GM23338 (cell line): ENCODE data around the gene PAM. TPM values are rescaled to one million over a fixed set of nuclear protein-coding genes. Genes with fewer than 3 reads are reported as not detected.

Experiments used
- ATAC-seq: fragments of 200-7000 bp; cut with Tn5 transposase; 3 replicates; pipeline ENCODE4 v1.9.1; 2020
- DNase-seq: peaks from one replicate; pipeline ENCODE4 v3.0.0-alpha.2; 2015; ENCODE audit warnings: low spot score
- H2AFZ ChIP-seq: fragments of 200-600 bp; sonication (generic); 2 replicates; pipeline ENCODE4 v1.8.0; 2016; ENCODE audit warnings: antibody characterized with exemption, mild to moderate bottlenecking, moderate library complexity
- H3F3A ChIP-seq: fragments of 200-600 bp; sonication (generic); replicated peaks from 2 replicates; pipeline ENCODE4 v1.8.0; 2017; ENCODE audit warnings: antibody characterized with exemption, mixed run types, low read depth
- H3K27ac ChIP-seq: fragments of 200-600 bp; sonication (generic); 2 replicates; pipeline ENCODE4 v1.6.1; 2016; ENCODE audit warnings: low read depth
- H3K27me3 ChIP-seq: fragments of 200-600 bp; sonication (generic); 2 replicates; pipeline ENCODE4 v1.8.0; 2016; ENCODE audit warnings: mild to moderate bottlenecking, mixed run types, moderate library complexity; ENCODE audit not compliant: insufficient read depth
- H3K36me3 ChIP-seq: fragments of 200-600 bp; sonication (generic); 2 replicates; pipeline ENCODE4 v1.8.0; 2016; ENCODE audit warnings: mild to moderate bottlenecking; ENCODE audit not compliant: insufficient read depth
- H3K4me1 ChIP-seq: fragments of 200-600 bp; sonication (generic); 2 replicates; pipeline ENCODE4 v1.8.0; 2016; ENCODE audit warnings: mild to moderate bottlenecking, moderate library complexity; ENCODE audit not compliant: insufficient read depth
- H3K4me2 ChIP-seq: fragments of 200-600 bp; sonication (generic); 2 replicates; pipeline ENCODE4 v1.7.1; 2017; ENCODE audit warnings: mixed run types
- H3K4me3 ChIP-seq: fragments of 200-600 bp; sonication (generic); 2 replicates; pipeline ENCODE4 v1.6.1; 2016; ENCODE audit warnings: mixed run types
- H3K79me2 ChIP-seq: fragments of 200-600 bp; sonication (generic); replicated peaks from 2 replicates; pipeline ENCODE4 v1.8.0; 2017; ENCODE audit warnings: mild to moderate bottlenecking; ENCODE audit not compliant: insufficient read depth
- H3K9me2 ChIP-seq: fragments of 200-600 bp; sonication (generic); 2 replicates; pipeline ENCODE4 v1.8.0; 2017; ENCODE audit not compliant: insufficient read depth
- H4K20me1 ChIP-seq: fragments of 200-600 bp; sonication (generic); replicated peaks from 2 replicates; pipeline ENCODE4 v1.8.0; 2017; ENCODE audit warnings: mild to moderate bottlenecking; ENCODE audit not compliant: insufficient read depth
- H3K27ac Mint-ChIP-seq: 2 replicates; pipeline ENCODE4 v1.8.0; 2020; ENCODE audit warnings: inconsistent platforms, mild to moderate bottlenecking, moderate library complexity, mixed read lengths
- H3K27me3 Mint-ChIP-seq: 3 replicates; pipeline ENCODE4 v1.8.0; 2022; ENCODE audit warnings: low read depth, mild to moderate bottlenecking, moderate library complexity, mixed read lengths, inconsistent platforms; ENCODE audit not compliant: insufficient read depth, poor library complexity
- H3K36me3 Mint-ChIP-seq: 3 replicates; pipeline ENCODE4 v1.8.0; 2021; ENCODE audit warnings: low read depth, mild to moderate bottlenecking, inconsistent platforms, moderate library complexity, mixed read lengths
- H3K4me1 Mint-ChIP-seq: 3 replicates; pipeline ENCODE4 v1.8.0; 2020; ENCODE audit warnings: mild to moderate bottlenecking, inconsistent platforms, mixed read lengths
- H3K4me3 Mint-ChIP-seq: 3 replicates; pipeline ENCODE4 v1.8.0; 2021; ENCODE audit warnings: moderate library complexity, mild to moderate bottlenecking, inconsistent platforms, mixed read lengths
- H3K9me3 Mint-ChIP-seq: 3 replicates; pipeline ENCODE4 v1.8.0; 2020; ENCODE audit warnings: moderate library complexity, mild to moderate bottlenecking, inconsistent platforms, mixed read lengths
- CREB1 ChIP-seq: fragments of 250-450 bp; sonication (Bioruptor Pico); IDR thresholded peaks from 2 replicates; pipeline ENCODE4 v1.5.0; 2020; ENCODE audit warnings: low read depth, mild to moderate bottlenecking, moderate library complexity
- EZH2 ChIP-seq: fragments of 200-600 bp; sonication (generic); IDR thresholded peaks from one replicate; pipeline ENCODE4 v1.8.0; 2017; ENCODE audit warnings: antibody characterized with exemption, mild to moderate bottlenecking, low read depth; ENCODE audit not compliant: unreplicated experiment
- EZH2phosphoT487 ChIP-seq: fragments of 200-600 bp; sonication (generic); IDR thresholded peaks from one replicate; pipeline ENCODE4 v1.8.1; 2018; ENCODE audit warnings: antibody characterized with exemption; ENCODE audit not compliant: unreplicated experiment
- JUNB ChIP-seq: IDR thresholded peaks from one replicate; pipeline ENCODE4 v1.6.1; 2016; ENCODE audit warnings: antibody characterized with exemption; ENCODE audit not compliant: unreplicated experiment
- NANOG ChIP-seq: IDR thresholded peaks from 2 replicates; pipeline ENCODE4 v1.6.1; 2016; ENCODE audit warnings: antibody characterized with exemption, borderline replicate concordance
- POLR2AphosphoS5 ChIP-seq: IDR thresholded peaks from 2 replicates; pipeline ENCODE4 v1.6.1; 2016; ENCODE audit warnings: antibody characterized with exemption, low read depth
- REST ChIP-seq: IDR thresholded peaks from one replicate; pipeline ENCODE4 v1.6.1; 2018; ENCODE audit warnings: antibody characterized with exemption; ENCODE audit not compliant: unreplicated experiment
- STAT1 ChIP-seq: IDR thresholded peaks from one replicate; pipeline ENCODE4 v1.6.1; 2016; ENCODE audit warnings: antibody characterized with exemption; ENCODE audit not compliant: unreplicated experiment
- ZNF114 ChIP-seq: fragments of 250-450 bp; sonication (Bioruptor Pico); IDR thresholded peaks from 2 replicates; pipeline ENCODE4 v1.5.0; 2020; ENCODE audit warnings: mild to moderate bottlenecking, moderate library complexity
- ZNF462 ChIP-seq: fragments of 250-450 bp; sonication (Bioruptor Pico); IDR thresholded peaks from 2 replicates; pipeline ENCODE4 v1.5.0; 2020; ENCODE audit warnings: mild to moderate bottlenecking, moderate library complexity
- polyA plus RNA-seq: library from polyadenylated mRNA; unstranded; fragments of >200 nt; fragmentation: Nextera tagmentation; extraction: Ambion mirVana; gene quantifications from 2 replicates; pipeline ENCODE4 v1.2.1, GENCODE V29; 2016
- total RNA-seq: library from RNA; depleted of rRNA; stranded (reverse); fragments of >200 nt; shearing (Covaris generic); gene quantifications from 2 replicates; pipeline ENCODE4 v1.2.3, GENCODE V29; 2014
- TF ChIP-seq, protein P1 (sequence below): IDR thresholded peaks from 2 replicates; pipeline ENCODE4 v1.6.1; 2016; ENCODE audit warnings: antibody characterized with exemption

Gene PAM
- total and polyA plus RNA-seq, 2 experiments from 2014 or later = 33.9 to 79.4 TPM

DNA sequence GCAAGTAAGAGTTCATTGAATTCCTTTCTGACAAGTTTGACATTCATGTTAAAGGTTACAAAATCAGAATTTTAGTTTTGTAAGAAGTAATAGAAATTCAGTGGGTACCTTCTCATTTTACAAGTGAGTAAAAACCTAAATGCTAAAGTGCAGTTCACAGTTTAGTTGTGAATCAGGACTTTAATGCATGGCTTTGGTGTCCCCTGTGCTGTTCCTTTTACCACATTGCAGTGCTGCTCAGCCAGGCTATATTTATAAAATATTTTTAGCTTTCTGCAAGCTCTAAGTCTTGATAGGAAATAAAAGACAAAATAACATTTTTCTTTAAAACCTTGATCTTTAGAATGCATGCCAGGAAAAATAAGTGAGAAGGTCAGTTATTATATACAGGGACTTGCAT, 26.3 kb downstream of the PAM start:
- Histone ChIP-seq H3K36me3 (no peaks in the 10 kb centered on the region), H2AFZ (no peak overlapping the region), H3F3A (no peaks in the 10 kb centered on the region), H3K79me2 (peaks cover 10% of the 10 kb centered on the region), H3K9me2 (no peaks in the 10 kb centered on the region), H3K27ac (no peak overlapping the region), H4K20me1 (no peaks in the 10 kb centered on the region; the same call in 1 of the 2 replicates), H3K4me3 (no peak overlapping the region), H3K4me2 (no peak overlapping the region), H3K27me3 (no peaks in the 10 kb centered on the region), H3K4me1 (no peaks in the 10 kb centered on the region)
- ATAC-seq (no peak), DNase-seq (no peak)
- peaks cover 6% of the 10 kb centered on the region for H3K36me3 Mint-ChIP-seq
- no peak overlapping the region for H3K27ac Mint-ChIP-seq
- no peaks in the 10 kb centered on the region for H3K27me3 Mint-ChIP-seq
- H3K4me1 Mint-ChIP-seq = peaks cover 3% of the 10 kb centered on the region; the same call in 2 of the 3 replicates
- no peak overlapping the region for H3K4me3 Mint-ChIP-seq
- TF ChIP-seq STAT1 (no peak), EZH2 (no peak), EZH2phosphoT487 (no peak), ZNF114 (CRISPR knock-in tag) (no peak), REST (no peak), JUNB (no peak), NANOG (no peak)
- peaks cover 8% of the 10 kb centered on the region; the same call in 2 of the 3 replicates for H3K9me3 Mint-ChIP-seq

DNA sequence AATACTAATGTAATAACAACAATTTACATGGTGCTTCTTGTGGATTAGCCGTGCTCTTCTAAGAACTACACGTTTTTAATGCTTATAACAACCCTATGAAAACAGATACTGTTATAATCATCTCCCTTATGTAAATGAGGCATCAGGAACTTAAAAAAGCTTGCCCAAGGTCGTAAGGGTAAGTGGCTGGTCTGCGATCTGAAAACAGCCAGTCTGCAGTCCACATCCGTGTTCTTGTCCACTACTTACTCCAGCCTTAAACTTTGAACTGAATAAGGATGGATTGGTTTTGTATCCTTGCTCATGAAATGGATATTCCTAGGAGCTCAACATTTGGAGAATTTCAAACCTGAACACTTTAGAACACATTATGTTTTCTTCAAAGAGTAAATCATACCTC, 26.7 kb downstream of the PAM start:
- Histone ChIP-seq H3K4me2 (no peak overlapping the region), H3K4me1 (no peaks in the 10 kb centered on the region), H3K27me3 (no peaks in the 10 kb centered on the region), H3K79me2 (peaks cover 6% of the 10 kb centered on the region), H3K9me2 (no peaks in the 10 kb centered on the region), H4K20me1 (no peaks in the 10 kb centered on the region; the same call in 1 of the 2 replicates), H3F3A (no peaks in the 10 kb centered on the region), H3K4me3 (no peak overlapping the region), H2AFZ (no peak overlapping the region), H3K36me3 (no peaks in the 10 kb centered on the region), H3K27ac (no peak overlapping the region)
- peaks cover 3% of the 10 kb centered on the region; the same call in 2 of the 3 replicates for H3K4me1 Mint-ChIP-seq
- no peak overlapping the region for H3K4me3 Mint-ChIP-seq
- DNase-seq (no peak), ATAC-seq (no peak)
- H3K27me3 Mint-ChIP-seq = no peaks in the 10 kb centered on the region
- peaks cover 6% of the 10 kb centered on the region for H3K36me3 Mint-ChIP-seq
- peaks cover 8% of the 10 kb centered on the region; the same call in 2 of the 3 replicates for H3K9me3 Mint-ChIP-seq
- H3K27ac Mint-ChIP-seq = no peak overlapping the region
- no peak for TF ChIP-seq JUNB
- TF ChIP-seq NANOG = no peak
- TF ChIP-seq ZNF114 (CRISPR knock-in tag) = no peak
- no peak for TF ChIP-seq ZNF462 (CRISPR knock-in tag)
- no peak for TF ChIP-seq STAT1
- no peak for TF ChIP-seq EZH2
- TF ChIP-seq EZH2phosphoT487 = no peak
- TF ChIP-seq, protein P1, sequence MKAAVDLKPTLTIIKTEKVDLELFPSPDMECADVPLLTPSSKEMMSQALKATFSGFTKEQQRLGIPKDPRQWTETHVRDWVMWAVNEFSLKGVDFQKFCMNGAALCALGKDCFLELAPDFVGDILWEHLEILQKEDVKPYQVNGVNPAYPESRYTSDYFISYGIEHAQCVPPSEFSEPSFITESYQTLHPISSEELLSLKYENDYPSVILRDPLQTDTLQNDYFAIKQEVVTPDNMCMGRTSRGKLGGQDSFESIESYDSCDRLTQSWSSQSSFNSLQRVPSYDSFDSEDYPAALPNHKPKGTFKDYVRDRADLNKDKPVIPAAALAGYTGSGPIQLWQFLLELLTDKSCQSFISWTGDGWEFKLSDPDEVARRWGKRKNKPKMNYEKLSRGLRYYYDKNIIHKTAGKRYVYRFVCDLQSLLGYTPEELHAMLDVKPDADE = no peak
- no peak for TF ChIP-seq CREB1 (CRISPR knock-in tag)
- no peak for TF ChIP-seq POLR2AphosphoS5
